ENCODE results near the gene EPAS1. TPM values are rescaled to one million over a fixed set of nuclear protein-coding genes. Genes with fewer than 3 reads are reported as not detected.

The EPAS1 gene
- total and polyA plus RNA-seq, 11 donors = 93.6 to 790 (median 210) TPM

- Histone ChIP-seq H3K4me3 (no peak overlapping the region), H3K27me3 (no peaks in the 10 kb centered on the region), H3K36me3 (no peaks in the 10 kb centered on the region), H3K4me1 (no peaks in the 10 kb centered on the region), H3K9me3 (peaks cover 0 to 43% (median 11%) of the 10 kb centered on the region in 12 donors), H3K27ac (no peak overlapping the region)
- intact Hi-C loops (cut with DNase I) = no loop called here
- TF ChIP-seq POLR2A (IDR thresholded peaks at IDR 0.05) (no peak), CTCF (IDR thresholded peaks at IDR 0.05) (no peak)
- DNase-seq (no peak), ATAC-seq (no peak)
- 74 to 98% (median 97%) methylated on average over 2 of the region's 2 CpGs for WGBS, 4 donors
Measured at GRCh38 chr2:46420945-46421344, 123.7 kb downstream of the EPAS1 start.

DNA sequence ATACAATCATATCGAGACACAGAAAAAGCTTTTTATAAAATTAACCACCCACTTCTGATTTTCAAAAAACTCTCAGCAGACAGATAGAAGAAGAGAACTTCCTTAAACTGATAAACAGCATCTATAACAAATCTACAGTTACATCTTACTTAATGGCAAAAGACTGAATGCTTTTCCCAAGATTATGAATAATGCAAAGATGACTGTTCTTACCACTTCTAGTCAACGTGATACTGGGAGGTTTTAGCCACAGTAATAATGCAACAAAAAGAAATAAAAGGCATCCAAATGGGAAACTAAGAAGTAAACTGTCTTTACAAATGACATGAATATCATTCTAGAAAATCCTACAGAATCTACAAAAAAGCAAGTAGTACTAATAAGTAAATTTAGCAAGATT, 124.2 kb downstream of the EPAS1 start:
- 78 to 81% (median 79%) methylated on average over 2 of the region's 2 CpGs for WGBS, 4 donors

DNA sequence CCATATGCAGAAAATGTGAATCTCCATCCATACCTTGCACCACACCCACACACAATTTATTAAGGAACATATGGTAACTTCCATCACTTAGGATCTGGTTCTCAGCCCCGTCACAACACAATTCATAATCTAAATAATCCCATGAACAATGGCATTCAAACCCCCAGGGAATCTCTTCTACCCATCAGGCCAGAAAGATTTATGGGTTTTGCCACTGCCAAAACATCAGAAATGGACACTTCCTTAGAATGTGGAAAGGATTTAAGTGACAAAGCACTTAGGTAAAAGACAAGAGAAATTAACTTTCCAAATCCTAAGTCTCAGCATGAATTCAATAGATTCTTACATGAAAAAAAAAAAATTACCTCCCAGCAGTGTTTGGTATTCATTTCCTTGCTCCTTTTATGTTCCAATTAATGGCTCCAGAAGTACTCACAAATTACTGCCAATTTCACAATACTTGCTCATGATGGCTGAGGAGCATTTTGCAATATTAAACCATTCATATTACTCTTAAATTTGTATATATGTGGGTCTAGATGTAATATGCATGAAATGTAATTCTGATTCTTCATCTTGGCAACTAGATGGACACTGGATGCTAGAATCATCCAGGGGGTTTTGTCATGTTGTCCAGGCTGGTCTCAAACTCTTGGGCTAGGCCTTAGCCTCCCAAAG, 125.6 kb downstream of the EPAS1 start:
- ATAC-seq (no peak), DNase-seq (no peak)
- Histone ChIP-seq H3K36me3 (no peaks in the 10 kb centered on the region), H3K4me3 (no peak overlapping the region), H3K4me1 (no peaks in the 10 kb centered on the region), H3K27me3 (no peaks in the 10 kb centered on the region), H3K27ac (no peak overlapping the region), H3K9me3 (peaks cover 0 to 24% (median 0%) of the 10 kb centered on the region in 12 donors)
- TF ChIP-seq CTCF (IDR thresholded peaks at IDR 0.05) (no peak), POLR2A (IDR thresholded peaks at IDR 0.05) (no peak)
- WGBS, 4 donors = 67 to 88% (median 78%) methylated on average over 1 of the region's 1 CpG
- intact Hi-C loops (cut with DNase I) = no loop called here

More for the DNA sequence above, 124.2 kb downstream of the EPAS1 start:
- H3K4me3 ChIP-seq = no peak overlapping the region
- no peaks in the 10 kb centered on the region for H3K27me3 ChIP-seq
- H3K36me3 ChIP-seq = no peaks in the 10 kb centered on the region
- no peak overlapping the region for H3K27ac ChIP-seq
- intact Hi-C loops (cut with DNase I) = no loop called here
- peaks cover 0 to 39% (median 7%) of the 10 kb centered on the region in 12 donors for H3K9me3 ChIP-seq
- DNase-seq (no peak), ATAC-seq (no peak)
- no peaks in the 10 kb centered on the region for H3K4me1 ChIP-seq
- TF ChIP-seq CTCF (IDR thresholded peaks at IDR 0.05) (no peak), POLR2A (IDR thresholded peaks at IDR 0.05) (no peak)

- no peaks in the 10 kb centered on the region for H3K36me3 ChIP-seq
- no peak overlapping the region for H3K27ac ChIP-seq
- 80 to 84% (median 83%) methylated on average over 5 of the region's 5 CpGs for WGBS, 4 donors
- peaks cover 0 to 12% (median 0%) of the 10 kb centered on the region in 12 donors for H3K9me3 ChIP-seq
- no peaks in the 10 kb centered on the region for H3K4me1 ChIP-seq
- no peak for TF ChIP-seq POLR2A (IDR thresholded peaks at IDR 0.05)
- no peak for TF ChIP-seq CTCF (IDR thresholded peaks at IDR 0.05)
- no peak overlapping the region for H3K4me3 ChIP-seq
- intact Hi-C loops (cut with DNase I) = no loop called here
- DNase-seq = no peak
- ATAC-seq = no peak
- no peaks in the 10 kb centered on the region for H3K27me3 ChIP-seq
Measured at GRCh38 chr2:46424937-46425336, 127.7 kb downstream of the EPAS1 start.

All from heart left ventricle (tissue), 16 donors.